ENCODE data around the gene ATP8A2.

- TF ChIP-seq CTCF (IDR thresholded peaks at IDR 0.05) (no peak), POLR2A (IDR thresholded peaks at IDR 0.05) (no peak)
These were observed 166.5 kb downstream of the ATP8A2 start for GRCh38 chr13:25538276-25538675.
